K562 (cell line): Measurements from ENCODE around the gene TFCP2. TPM values are rescaled to one million over a fixed set of nuclear protein-coding genes. Genes with fewer than 3 reads are reported as not detected.
A peak's percentile ranks its signal among the peaks of the same experiment; 100 is the strongest.

Experiments
- BCL6 ChIP-seq: fragments of 250-450 bp; sonication (Bioruptor Pico); IDR thresholded peaks from 2 replicates; pipeline ENCODE4 v1.4.0; 2020
- CREBBP ChIP-seq: IDR thresholded peaks from one replicate; pipeline ENCODE4 v1.6.1; 2012; ENCODE audit warnings: low read depth, mild to moderate bottlenecking, control low read depth, inconsistent platforms, low read length
- CTBP1 ChIP-seq: fragments of 450-650 bp; IDR thresholded peaks from 2 replicates; pipeline ENCODE4 v1.6.1; 2016; ENCODE audit warnings: borderline replicate concordance
- DNMT1 ChIP-seq: fragments of 450-650 bp; IDR thresholded peaks from 2 replicates; pipeline ENCODE4 v1.6.1; 2016; ENCODE audit warnings: antibody characterized with exemption, mild to moderate bottlenecking
- FOSL1 ChIP-seq: fragments of 200-800 bp; sonication (Bioruptor generic); conservative IDR thresholded peaks from 2 replicates; pipeline ENCODE4 v1.6.1; 2016; ENCODE audit warnings: missing genetic modification characterization, missing compliant biosample characterization
- GABPB1 ChIP-seq: sonication (generic); formaldehyde crosslinking; IDR thresholded peaks from 2 replicates; pipeline ENCODE4 v1.8.0; 2022; ENCODE audit warnings: mild to moderate bottlenecking, missing genetic modification reagents
- HMBOX1 ChIP-seq: sonication (generic); IDR thresholded peaks from 2 replicates; pipeline ENCODE4 v1.6.1; 2016
- ILK ChIP-seq: fragments of 450-650 bp; IDR thresholded peaks from 2 replicates; pipeline ENCODE4 v1.6.1; 2016; ENCODE audit warnings: missing genetic modification characterization, low read depth, mild to moderate bottlenecking, missing compliant biosample characterization, moderate library complexity, borderline replicate concordance
- LARP7 ChIP-seq: fragments of 450-650 bp; IDR thresholded peaks from 2 replicates; pipeline ENCODE4 v1.6.1; 2016
- MXD1 ChIP-seq: fragments of 250-450 bp; sonication (Bioruptor Pico); IDR thresholded peaks from 2 replicates; pipeline ENCODE4 v1.8.0; 2021; ENCODE audit warnings: borderline replicate concordance, mild to moderate bottlenecking, moderate library complexity; ENCODE audit not compliant: poor library complexity, severe bottlenecking
- NR2C2 ChIP-seq, 2 experiments: fragments of 200-800 bp in 1 of 2; sonication (Bioruptor generic) in 1 of 2; sonication (generic) in 1 of 2; formaldehyde crosslinking in 1 of 2; IDR thresholded peaks; 2 replicates each; pipeline versions ENCODE4 v1.6.1 to v1.8.0; 2016 to 2022; ENCODE audit warnings: mild to moderate bottlenecking in 1 of 2, missing compliant biosample characterization in 1 of 2, missing genetic modification characterization in 1 of 2, missing genetic modification reagents in 1 of 2
- RFX1 ChIP-seq: fragments of 450-650 bp; IDR thresholded peaks from 2 replicates; pipeline ENCODE4 v1.6.1; 2016; ENCODE audit warnings: mild to moderate bottlenecking, moderate library complexity
- SLC30A9 ChIP-seq: fragments of 250-450 bp; sonication (Bioruptor Pico); IDR thresholded peaks from 2 replicates; pipeline ENCODE4 v1.8.0; 2022; ENCODE audit warnings: mild to moderate bottlenecking, moderate library complexity
- SPI1 ChIP-seq: IDR thresholded peaks from 2 replicates; pipeline ENCODE4 v1.6.1; 2011; ENCODE audit warnings: low read depth, low read length, control low read depth, borderline replicate concordance
- SUPT5H ChIP-seq: fragments of 450-650 bp; IDR thresholded peaks from 2 replicates; pipeline ENCODE4 v1.6.1; 2016
- ZBTB1 ChIP-seq: sonication (generic); formaldehyde crosslinking; IDR thresholded peaks from 2 replicates; pipeline ENCODE4 v1.8.1; 2023; ENCODE audit warnings: missing genetic modification reagents, low read depth, mild to moderate bottlenecking, borderline replicate concordance
- ZNF511 ChIP-seq: sonication (generic); formaldehyde crosslinking; IDR thresholded peaks from 2 replicates; pipeline ENCODE4 v1.8.0; 2022; ENCODE audit warnings: mild to moderate bottlenecking, missing genetic modification reagents
- ZNF609 ChIP-seq: sonication (generic); formaldehyde crosslinking; IDR thresholded peaks from 2 replicates; pipeline ENCODE4 v1.8.1; 2023; ENCODE audit warnings: missing genetic modification reagents, mild to moderate bottlenecking, borderline replicate concordance
- polyA plus RNA-seq, 8 experiments: library from polyadenylated mRNA; depleted of rRNA in 4 of 8; stranded (reverse) in 5 of 8; unstranded in 3 of 8; fragments of >200 nt; fragmentation: Nextera tagmentation in 2 of 8; fragmentation: Illumina TruSeq in 1 of 8; extraction: Ambion mirVana in 2 of 8; extraction: Trizol in 1 of 8; gene quantifications; 2 replicates each; pipeline versions ENCODE4 v1.2.1 to v1.2.3, GENCODE V29; 2011 to 2014; ENCODE audit warnings: inconsistent platforms in 1 of 8, missing spikeins in 1 of 8
- total RNA-seq, 7 experiments: library from RNA; depleted of rRNA in 6 of 7; stranded (reverse); fragments of >200 nt in 6 of 7; fragmentation: Illumina TruSeq in 2 of 7; extraction: Trizol in 2 of 7; gene quantifications; 2 replicates each; pipeline versions ENCODE4 v1.2.1 to v1.2.3, GENCODE V29; 2011 to 2021; ENCODE audit warnings: low replicate concordance in 1 of 7
- TF ChIP-seq, protein P1 (sequence below): fragments of 450-650 bp; IDR thresholded peaks from 2 replicates; pipeline ENCODE4 v1.6.1; 2017; ENCODE audit warnings: mild to moderate bottlenecking, moderate library complexity

TFCP2 gene
- total and polyA plus RNA-seq, 9 of the 15 experiments (the other 6 are each of a cell fraction or from before 2014, with no cell fraction given) = 8.0 to 38.9 (median 19.3) TPM

GRCh38 chr12:51218607-51219161 lies 45.7 kb upstream of the TFCP2 start (continued):
- no peak for TF ChIP-seq ZBTB1 (CRISPR knock-in tag)
- TF ChIP-seq ILK (tag) = no peak
- 0 out of 2 replicates have a peak, but pooled peaks have one; percentile 47 for TF ChIP-seq LARP7
- no peak for TF ChIP-seq BCL6 (CRISPR knock-in tag)
- TF ChIP-seq DNMT1 = no peak
- TF ChIP-seq CTBP1 = peak; percentile 48; the same call in 1 of the 2 replicates
- 0 out of 2 replicates have a peak, but pooled peaks have one; percentile 33 for TF ChIP-seq SUPT5H
- TF ChIP-seq FOSL1 = no peak
- TF ChIP-seq SLC30A9 (CRISPR knock-in tag) = no peak
- peak; percentile 92 for TF ChIP-seq HMBOX1
- TF ChIP-seq MXD1 (CRISPR knock-in tag) = no peak
- no peak for TF ChIP-seq GABPB1 (CRISPR knock-in tag)
- no peak for TF ChIP-seq NR2C2 (CRISPR knock-in tag; IDR thresholded peaks at IDR 0.05)
- no peak for TF ChIP-seq NR2C2 (tag; IDR thresholded peaks at IDR 0.05)
- TF ChIP-seq RFX1 = no peak
- no peak for TF ChIP-seq SPI1
- TF ChIP-seq CREBBP = no peak
- TF ChIP-seq, protein P1, sequence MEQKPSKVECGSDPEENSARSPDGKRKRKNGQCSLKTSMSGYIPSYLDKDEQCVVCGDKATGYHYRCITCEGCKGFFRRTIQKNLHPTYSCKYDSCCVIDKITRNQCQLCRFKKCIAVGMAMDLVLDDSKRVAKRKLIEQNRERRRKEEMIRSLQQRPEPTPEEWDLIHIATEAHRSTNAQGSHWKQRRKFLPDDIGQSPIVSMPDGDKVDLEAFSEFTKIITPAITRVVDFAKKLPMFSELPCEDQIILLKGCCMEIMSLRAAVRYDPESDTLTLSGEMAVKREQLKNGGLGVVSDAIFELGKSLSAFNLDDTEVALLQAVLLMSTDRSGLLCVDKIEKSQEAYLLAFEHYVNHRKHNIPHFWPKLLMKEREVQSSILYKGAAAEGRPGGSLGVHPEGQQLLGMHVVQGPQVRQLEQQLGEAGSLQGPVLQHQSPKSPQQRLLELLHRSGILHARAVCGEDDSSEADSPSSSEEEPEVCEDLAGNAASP = no peak
- TF ChIP-seq ZNF609 (CRISPR knock-in tag) = no peak
- no peak for TF ChIP-seq ZNF511
